ENCODE data around the gene NECTIN3.

DNA sequence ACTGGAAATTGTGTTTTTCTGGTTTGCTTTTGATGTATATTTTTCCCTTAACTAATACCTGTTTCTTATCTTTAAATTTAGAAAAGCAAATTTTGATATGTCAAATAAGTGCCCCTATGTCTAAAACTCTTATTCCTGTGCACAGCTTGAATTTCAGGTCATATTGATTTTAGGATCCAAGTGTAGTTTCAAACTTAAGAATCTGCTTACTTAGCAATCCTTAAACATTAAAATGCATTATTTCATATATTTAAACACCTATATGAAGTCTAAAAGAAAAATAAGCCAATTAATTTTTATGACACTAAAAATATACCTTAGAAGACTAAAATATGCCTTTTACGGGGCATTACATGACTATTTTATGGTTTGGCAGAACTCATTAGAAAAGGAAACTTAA, 59.2 kb downstream of the NECTIN3 start:
- TF ChIP-seq, protein P1, sequence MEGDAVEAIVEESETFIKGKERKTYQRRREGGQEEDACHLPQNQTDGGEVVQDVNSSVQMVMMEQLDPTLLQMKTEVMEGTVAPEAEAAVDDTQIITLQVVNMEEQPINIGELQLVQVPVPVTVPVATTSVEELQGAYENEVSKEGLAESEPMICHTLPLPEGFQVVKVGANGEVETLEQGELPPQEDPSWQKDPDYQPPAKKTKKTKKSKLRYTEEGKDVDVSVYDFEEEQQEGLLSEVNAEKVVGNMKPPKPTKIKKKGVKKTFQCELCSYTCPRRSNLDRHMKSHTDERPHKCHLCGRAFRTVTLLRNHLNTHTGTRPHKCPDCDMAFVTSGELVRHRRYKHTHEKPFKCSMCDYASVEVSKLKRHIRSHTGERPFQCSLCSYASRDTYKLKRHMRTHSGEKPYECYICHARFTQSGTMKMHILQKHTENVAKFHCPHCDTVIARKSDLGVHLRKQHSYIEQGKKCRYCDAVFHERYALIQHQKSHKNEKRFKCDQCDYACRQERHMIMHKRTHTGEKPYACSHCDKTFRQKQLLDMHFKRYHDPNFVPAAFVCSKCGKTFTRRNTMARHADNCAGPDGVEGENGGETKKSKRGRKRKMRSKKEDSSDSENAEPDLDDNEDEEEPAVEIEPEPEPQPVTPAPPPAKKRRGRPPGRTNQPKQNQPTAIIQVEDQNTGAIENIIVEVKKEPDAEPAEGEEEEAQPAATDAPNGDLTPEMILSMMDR (IDR thresholded peaks at IDR 0.05), result no peak
- no peak for TF ChIP-seq POLR2A (IDR thresholded peaks at IDR 0.05)
